Neural progenitor cell (in vitro differentiated cells): Measurements from ENCODE around the gene COLEC12. TPM values are rescaled to one million over a fixed set of nuclear protein-coding genes. Genes with fewer than 3 reads are reported as not detected.

Experiments
- DNase-seq: peaks from one replicate; pipeline ENCODE4 v3.0.0-alpha.2; 2016; ENCODE audit warnings: low spot score
- H2AFZ ChIP-seq: fragments of 200-600 bp; sonication (generic); replicated peaks from 2 replicates; pipeline ENCODE4 v1.6.1; 2016; ENCODE audit warnings: antibody characterized with exemption
- H3F3A ChIP-seq: fragments of 200-600 bp; sonication (generic); 2 replicates; pipeline ENCODE4 v1.6.1; 2016; ENCODE audit warnings: antibody characterized with exemption, low read depth
- H3K27ac ChIP-seq: fragments of 200-600 bp; sonication (generic); 2 replicates; pipeline ENCODE4 v1.5.1; 2016; ENCODE audit warnings: mild to moderate bottlenecking
- H3K27me3 ChIP-seq: fragments of 200-600 bp; sonication (generic); 2 replicates; pipeline ENCODE4 v1.6.1; 2016; ENCODE audit warnings: mild to moderate bottlenecking, moderate library complexity
- H3K36me3 ChIP-seq: fragments of 200-600 bp; sonication (generic); 2 replicates; pipeline ENCODE4 v1.5.1; 2016
- H3K4me1 ChIP-seq: fragments of 200-600 bp; sonication (generic); 2 replicates; pipeline ENCODE4 v1.6.1; 2016; ENCODE audit warnings: mixed run types
- H3K4me2 ChIP-seq: fragments of 200-600 bp; sonication (generic); 2 replicates; pipeline ENCODE4 v1.6.1; 2016
- H3K4me3 ChIP-seq: fragments of 200-600 bp; sonication (generic); 2 replicates; pipeline ENCODE4 v1.5.1; 2016
- H3K79me2 ChIP-seq: fragments of 200-600 bp; sonication (generic); 2 replicates; pipeline ENCODE4 v1.6.1; 2016; ENCODE audit warnings: low read depth
- H3K9ac ChIP-seq: fragments of 200-600 bp; sonication (generic); 2 replicates; pipeline ENCODE4 v1.6.1; 2016
- H3K9me3 ChIP-seq: fragments of 200-600 bp; sonication (generic); 2 replicates; pipeline ENCODE4 v1.5.1; 2016; ENCODE audit warnings: low read depth
- H4K20me1 ChIP-seq: fragments of 200-600 bp; sonication (generic); 2 replicates; pipeline ENCODE4 v1.6.1; 2016; ENCODE audit warnings: low read depth
- H3K27ac Mint-ChIP-seq: 3 replicates; pipeline ENCODE4 v1.8.0; 2021; ENCODE audit warnings: mixed read lengths
- H3K27me3 Mint-ChIP-seq: 2 replicates; pipeline ENCODE4 v1.8.0; 2022; ENCODE audit warnings: low read depth, mild to moderate bottlenecking, inconsistent platforms, moderate library complexity, mixed read lengths; ENCODE audit not compliant: insufficient read depth
- H3K36me3 Mint-ChIP-seq: 3 replicates; pipeline ENCODE4 v1.8.0; 2021; ENCODE audit warnings: mixed read lengths
- H3K4me1 Mint-ChIP-seq: 3 replicates; pipeline ENCODE4 v1.8.0; 2021; ENCODE audit warnings: mixed read lengths
- H3K4me3 Mint-ChIP-seq: 3 replicates; pipeline ENCODE4 v1.8.0; 2021; ENCODE audit warnings: mild to moderate bottlenecking, moderate library complexity, mixed read lengths
- H3K9me3 Mint-ChIP-seq: 3 replicates; pipeline ENCODE4 v1.8.0; 2020; ENCODE audit warnings: mixed read lengths
- EZH2 ChIP-seq: fragments of 200-600 bp; sonication (generic); IDR thresholded peaks from 2 replicates; pipeline ENCODE4 v1.6.1; 2017; ENCODE audit warnings: antibody characterized with exemption, mild to moderate bottlenecking, moderate library complexity
- EZH2phosphoT487 ChIP-seq: fragments of 200-600 bp; sonication (generic); IDR thresholded peaks from 2 replicates; pipeline ENCODE4 v1.6.1; 2017; ENCODE audit warnings: antibody characterized with exemption
- total RNA-seq: library from RNA; depleted of rRNA; stranded (reverse); fragments of >200 nt; gene quantifications from 2 replicates; pipeline ENCODE4 v1.2.3, GENCODE V29; 2015; ENCODE audit warnings: low replicate concordance
- TF ChIP-seq, protein P1 (sequence below): fragments of 200-600 bp; sonication (generic); IDR thresholded peaks from 2 replicates; pipeline ENCODE4 v1.5.1; 2017; ENCODE audit warnings: antibody characterized with exemption, mild to moderate bottlenecking

COLEC12 gene
- total RNA-seq, 1 donor from 2014 or later, result 2.0 TPM

DNA sequence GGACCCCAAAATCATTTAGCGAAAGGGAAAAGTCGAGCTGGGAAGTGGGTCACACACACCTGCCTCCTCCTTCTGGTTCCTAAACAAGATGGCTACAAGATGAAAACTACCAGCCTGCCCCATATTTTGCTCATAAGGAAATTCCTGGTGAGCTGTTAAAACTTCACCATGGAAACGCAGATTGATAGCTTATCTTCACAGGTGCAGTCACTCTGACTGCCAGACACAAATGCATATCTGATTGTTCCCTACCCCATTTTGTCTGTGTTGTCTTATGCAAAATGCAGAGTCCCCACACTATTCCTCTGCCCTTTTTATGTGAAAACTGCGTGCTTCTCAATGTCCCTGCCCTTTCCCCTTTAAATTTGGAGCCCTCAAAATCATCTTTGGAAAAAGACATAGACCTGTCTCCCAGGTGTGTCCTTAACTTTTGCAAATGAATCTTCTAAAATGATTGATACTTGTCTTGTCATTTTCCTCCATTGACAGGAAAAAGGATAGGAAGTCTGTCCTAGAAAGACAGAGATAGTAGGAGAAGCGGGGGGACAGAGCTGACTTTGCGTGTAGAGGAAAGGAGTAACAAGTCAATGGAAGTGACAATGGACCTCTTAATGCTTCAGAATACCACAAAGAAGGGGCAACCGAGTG, 193.8 kb downstream of the COLEC12 start:
- H4K20me1 ChIP-seq, result no peaks in the 10 kb centered on the region
- H3K4me3 ChIP-seq, result no peak overlapping the region
- H3K27ac ChIP-seq, result no peak overlapping the region
- no peaks in the 10 kb centered on the region for H3K79me2 ChIP-seq
- H2AFZ ChIP-seq, result no peak overlapping the region
- DNase-seq, result no peak
- peaks cover 11% of the 10 kb centered on the region for H3K27me3 Mint-ChIP-seq
- no peak overlapping the region for H3K9ac ChIP-seq
- no peak overlapping the region for H3K27ac Mint-ChIP-seq
- no peaks in the 10 kb centered on the region for H3K27me3 ChIP-seq
- H3K4me2 ChIP-seq, result no peak overlapping the region
- no peaks in the 10 kb centered on the region for H3K36me3 Mint-ChIP-seq
- no peaks in the 10 kb centered on the region for H3K9me3 ChIP-seq
- H3K36me3 ChIP-seq, result no peaks in the 10 kb centered on the region
- peaks cover 12% of the 10 kb centered on the region for H3F3A ChIP-seq
- H3K4me3 Mint-ChIP-seq, result no peak overlapping the region
- H3K4me1 ChIP-seq, result peaks cover 26% of the 10 kb centered on the region
- TF ChIP-seq EZH2, result no peak
- H3K4me1 Mint-ChIP-seq, result peaks cover 30% of the 10 kb centered on the region
- H3K9me3 Mint-ChIP-seq, result peaks cover 2% of the 10 kb centered on the region

- Mint-ChIP-seq H3K9me3 (no peaks in the 10 kb centered on the region), H3K27me3 (peaks cover 5% of the 10 kb centered on the region), H3K4me3 (peak overlapping the region; percentile 50), H3K27ac (peak overlapping the region; percentile 61), H3K36me3 (no peaks in the 10 kb centered on the region), H3K4me1 (peaks cover 30% of the 10 kb centered on the region)
- peak overlapping the region; percentile 52 for H2AFZ ChIP-seq
- H3K4me3 ChIP-seq, result no peak overlapping the region
- H3K79me2 ChIP-seq, result no peaks in the 10 kb centered on the region
- no peak overlapping the region for H3K27ac ChIP-seq
- peaks cover 26% of the 10 kb centered on the region for H3K4me1 ChIP-seq
- DNase-seq, result peak; percentile 50
- no peaks in the 10 kb centered on the region for H3K36me3 ChIP-seq
- no peak overlapping the region for H3K9ac ChIP-seq
- H3F3A ChIP-seq, result peaks cover 12% of the 10 kb centered on the region
- H3K27me3 ChIP-seq, result no peaks in the 10 kb centered on the region
- no peaks in the 10 kb centered on the region for H3K9me3 ChIP-seq
- H3K4me2 ChIP-seq, result peak overlapping the region; percentile 49
- no peaks in the 10 kb centered on the region for H4K20me1 ChIP-seq
- no peak for TF ChIP-seq EZH2phosphoT487
- TF ChIP-seq, protein P1, sequence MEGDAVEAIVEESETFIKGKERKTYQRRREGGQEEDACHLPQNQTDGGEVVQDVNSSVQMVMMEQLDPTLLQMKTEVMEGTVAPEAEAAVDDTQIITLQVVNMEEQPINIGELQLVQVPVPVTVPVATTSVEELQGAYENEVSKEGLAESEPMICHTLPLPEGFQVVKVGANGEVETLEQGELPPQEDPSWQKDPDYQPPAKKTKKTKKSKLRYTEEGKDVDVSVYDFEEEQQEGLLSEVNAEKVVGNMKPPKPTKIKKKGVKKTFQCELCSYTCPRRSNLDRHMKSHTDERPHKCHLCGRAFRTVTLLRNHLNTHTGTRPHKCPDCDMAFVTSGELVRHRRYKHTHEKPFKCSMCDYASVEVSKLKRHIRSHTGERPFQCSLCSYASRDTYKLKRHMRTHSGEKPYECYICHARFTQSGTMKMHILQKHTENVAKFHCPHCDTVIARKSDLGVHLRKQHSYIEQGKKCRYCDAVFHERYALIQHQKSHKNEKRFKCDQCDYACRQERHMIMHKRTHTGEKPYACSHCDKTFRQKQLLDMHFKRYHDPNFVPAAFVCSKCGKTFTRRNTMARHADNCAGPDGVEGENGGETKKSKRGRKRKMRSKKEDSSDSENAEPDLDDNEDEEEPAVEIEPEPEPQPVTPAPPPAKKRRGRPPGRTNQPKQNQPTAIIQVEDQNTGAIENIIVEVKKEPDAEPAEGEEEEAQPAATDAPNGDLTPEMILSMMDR, result no peak
- no peak for TF ChIP-seq EZH2
These were observed 195.4 kb downstream of the COLEC12 start for GRCh38 chr18:305003-305501.

GRCh38 chr18:303607-304006, 196.9 kb downstream of the COLEC12 start:
- DNase-seq, result peak; percentile 15
- no peak overlapping the region for H3K4me3 ChIP-seq
- Mint-ChIP-seq H3K27me3 (peaks cover 5% of the 10 kb centered on the region), H3K4me3 (no peak overlapping the region), H3K4me1 (peaks cover 30% of the 10 kb centered on the region), H3K9me3 (no peaks in the 10 kb centered on the region), H3K27ac (no peak overlapping the region), H3K36me3 (no peaks in the 10 kb centered on the region)
- peak overlapping the region; percentile 78 for H2AFZ ChIP-seq
- H4K20me1 ChIP-seq, result no peaks in the 10 kb centered on the region
- TF ChIP-seq EZH2 (no peak), EZH2phosphoT487 (no peak)
- TF ChIP-seq, protein P1, result no peak
- H3K9me3 ChIP-seq, result no peaks in the 10 kb centered on the region
- peak overlapping the region; percentile 21 for H3K4me2 ChIP-seq
- H3K4me1 ChIP-seq, result peaks cover 26% of the 10 kb centered on the region
- peaks cover 12% of the 10 kb centered on the region for H3F3A ChIP-seq
- no peaks in the 10 kb centered on the region for H3K27me3 ChIP-seq
- H3K27ac ChIP-seq, result no peak overlapping the region
- H3K79me2 ChIP-seq, result no peaks in the 10 kb centered on the region
- no peaks in the 10 kb centered on the region for H3K36me3 ChIP-seq
- H3K9ac ChIP-seq, result no peak overlapping the region

DNA sequence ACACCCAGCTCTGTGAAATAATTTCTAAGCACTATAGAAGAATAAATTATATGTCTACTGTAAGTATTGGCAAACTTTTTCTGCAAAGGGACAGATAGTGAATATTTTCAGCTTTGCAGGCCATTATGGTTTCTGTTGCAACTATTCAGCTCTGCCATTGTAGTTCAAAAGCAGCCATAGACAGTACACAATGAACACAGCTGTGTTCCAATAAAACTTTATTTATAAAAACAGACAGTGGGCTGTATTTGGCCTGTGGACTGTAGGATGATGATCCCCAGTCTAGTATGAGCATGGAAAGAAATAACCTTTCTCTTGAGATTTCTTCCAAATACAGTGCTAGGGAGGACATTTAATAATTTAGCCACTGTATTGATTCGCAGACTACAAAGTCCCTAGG, 197.5 kb downstream of the COLEC12 start:
- H3K4me1 ChIP-seq, result peaks cover 26% of the 10 kb centered on the region
- Mint-ChIP-seq H3K4me3 (no peak overlapping the region), H3K36me3 (no peaks in the 10 kb centered on the region), H3K4me1 (peaks cover 30% of the 10 kb centered on the region), H3K27ac (no peak overlapping the region), H3K27me3 (peaks cover 5% of the 10 kb centered on the region), H3K9me3 (no peaks in the 10 kb centered on the region)
- H3K36me3 ChIP-seq, result no peaks in the 10 kb centered on the region
- H2AFZ ChIP-seq, result peak overlapping the region; percentile 78
- H3K27me3 ChIP-seq, result no peaks in the 10 kb centered on the region
- peaks cover 12% of the 10 kb centered on the region for H3F3A ChIP-seq
- no peak for DNase-seq
- no peak overlapping the region for H3K9ac ChIP-seq
- H3K9me3 ChIP-seq, result no peaks in the 10 kb centered on the region
- TF ChIP-seq EZH2, result no peak
- TF ChIP-seq, protein P1, result no peak
- H3K27ac ChIP-seq, result no peak overlapping the region
- H3K79me2 ChIP-seq, result no peaks in the 10 kb centered on the region
- no peak overlapping the region for H3K4me3 ChIP-seq
- no peaks in the 10 kb centered on the region for H4K20me1 ChIP-seq
- no peak overlapping the region for H3K4me2 ChIP-seq
